ENCODE data around the gene LRAT.

The LRAT gene

GRCh38 chr4:154714339-154715040, 29.3 kb upstream of the LRAT start:
- TF ChIP-seq POLR2AphosphoS5 (IDR thresholded peaks at IDR 0.05; ENCODE audit: low read depth, low read length), result no peak
- no peak for TF ChIP-seq TAF1 (IDR thresholded peaks at IDR 0.05; ENCODE audit: borderline replicate concordance, insufficient read depth, low read length)
- no peak for TF ChIP-seq FOXP2 (optimal IDR thresholded peaks at IDR 0.05; ENCODE audit: borderline replicate concordance, extremely low read depth, extremely low read length, insufficient read depth)
- TF ChIP-seq REST (IDR thresholded peaks at IDR 0.05; ENCODE audit: insufficient read depth in 1 of 2, low read depth in 2 of 2, low read length in 2 of 2), result no peak
- no peak for TF ChIP-seq SIN3A (IDR thresholded peaks at IDR 0.05; ENCODE audit: borderline replicate concordance, insufficient read depth, low read length)

- TF ChIP-seq SIN3A (IDR thresholded peaks at IDR 0.05; ENCODE audit: borderline replicate concordance, insufficient read depth, low read length) (no peak), FOXP2 (optimal IDR thresholded peaks at IDR 0.05; ENCODE audit: borderline replicate concordance, extremely low read depth, extremely low read length, insufficient read depth) (no peak), TAF1 (IDR thresholded peaks at IDR 0.05; ENCODE audit: borderline replicate concordance, insufficient read depth, low read length) (no peak), REST (IDR thresholded peaks at IDR 0.05; ENCODE audit: insufficient read depth in 1 of 2, low read depth in 2 of 2, low read length in 2 of 2) (no peak)
These were observed 24.7 kb upstream of the LRAT start for GRCh38 chr4:154719087-154719486.

GRCh38 chr4:154720123-154720522, 23.7 kb upstream of the LRAT start:
- no peak for TF ChIP-seq FOXP2 (optimal IDR thresholded peaks at IDR 0.05; ENCODE audit: borderline replicate concordance, extremely low read depth, extremely low read length, insufficient read depth)

GRCh38 chr4:154720618-154721267, 23.1 kb upstream of the LRAT start:
- no peak for TF ChIP-seq TAF1 (IDR thresholded peaks at IDR 0.05; ENCODE audit: borderline replicate concordance, insufficient read depth, low read length)
- no peak for TF ChIP-seq SIN3A (IDR thresholded peaks at IDR 0.05; ENCODE audit: borderline replicate concordance, insufficient read depth, low read length)
- no peak for TF ChIP-seq POLR2AphosphoS5 (IDR thresholded peaks at IDR 0.05; ENCODE audit: low read depth, low read length)
- TF ChIP-seq FOXP2 (optimal IDR thresholded peaks at IDR 0.05; ENCODE audit: borderline replicate concordance, extremely low read depth, extremely low read length, insufficient read depth), result no peak
- TF ChIP-seq REST (IDR thresholded peaks at IDR 0.05; ENCODE audit: insufficient read depth in 1 of 2, low read depth in 2 of 2, low read length in 2 of 2), result no peak

GRCh38 chr4:154722262-154722661, 21.5 kb upstream of the LRAT start:
- TF ChIP-seq TAF1 (IDR thresholded peaks at IDR 0.05; ENCODE audit: borderline replicate concordance, insufficient read depth, low read length), result no peak
- no peak for TF ChIP-seq FOXP2 (optimal IDR thresholded peaks at IDR 0.05; ENCODE audit: borderline replicate concordance, extremely low read depth, extremely low read length, insufficient read depth)
- no peak for TF ChIP-seq REST (IDR thresholded peaks at IDR 0.05; ENCODE audit: insufficient read depth in 1 of 2, low read depth in 2 of 2, low read length in 2 of 2)
- TF ChIP-seq POLR2AphosphoS5 (IDR thresholded peaks at IDR 0.05; ENCODE audit: low read depth, low read length), result no peak
- TF ChIP-seq SIN3A (IDR thresholded peaks at IDR 0.05; ENCODE audit: borderline replicate concordance, insufficient read depth, low read length), result no peak
